ENCODE results near the gene CDC42BPA.

CDC42BPA gene

DNA sequence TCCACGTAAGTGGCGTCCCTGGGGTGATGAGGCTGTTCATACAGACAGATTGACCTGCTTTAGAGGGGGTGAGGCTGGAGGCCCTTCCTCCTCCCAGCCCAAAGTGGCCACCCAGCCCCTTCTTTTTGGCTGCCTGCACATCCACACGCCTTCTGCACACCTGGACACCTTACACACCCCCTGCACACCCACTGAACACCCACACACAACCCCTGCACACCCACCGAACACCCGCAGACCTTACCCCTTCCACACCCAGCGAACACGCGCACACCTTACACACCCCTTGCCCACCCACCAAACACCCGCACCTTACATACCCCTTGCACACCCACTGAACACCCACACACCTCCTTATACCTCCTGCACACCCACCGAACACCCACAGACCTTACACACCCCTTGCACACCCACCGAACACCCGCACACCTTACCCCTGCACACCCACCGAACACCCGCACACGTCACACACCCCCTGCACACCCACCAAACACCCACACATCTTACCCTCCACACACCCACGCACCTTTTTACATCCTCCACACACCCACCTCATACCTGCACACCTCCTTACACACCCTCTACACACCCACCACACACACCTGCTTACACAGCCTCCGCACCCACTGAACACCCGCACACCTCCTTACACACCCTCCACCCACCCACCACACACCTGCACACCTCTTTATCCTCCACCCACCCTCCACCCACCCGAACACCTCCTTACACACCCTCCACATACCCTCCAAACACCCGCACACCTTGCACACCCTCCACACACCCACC, 340.5 kb downstream of the CDC42BPA start:
- peak; percentile 59 for DNase-seq

DNA sequence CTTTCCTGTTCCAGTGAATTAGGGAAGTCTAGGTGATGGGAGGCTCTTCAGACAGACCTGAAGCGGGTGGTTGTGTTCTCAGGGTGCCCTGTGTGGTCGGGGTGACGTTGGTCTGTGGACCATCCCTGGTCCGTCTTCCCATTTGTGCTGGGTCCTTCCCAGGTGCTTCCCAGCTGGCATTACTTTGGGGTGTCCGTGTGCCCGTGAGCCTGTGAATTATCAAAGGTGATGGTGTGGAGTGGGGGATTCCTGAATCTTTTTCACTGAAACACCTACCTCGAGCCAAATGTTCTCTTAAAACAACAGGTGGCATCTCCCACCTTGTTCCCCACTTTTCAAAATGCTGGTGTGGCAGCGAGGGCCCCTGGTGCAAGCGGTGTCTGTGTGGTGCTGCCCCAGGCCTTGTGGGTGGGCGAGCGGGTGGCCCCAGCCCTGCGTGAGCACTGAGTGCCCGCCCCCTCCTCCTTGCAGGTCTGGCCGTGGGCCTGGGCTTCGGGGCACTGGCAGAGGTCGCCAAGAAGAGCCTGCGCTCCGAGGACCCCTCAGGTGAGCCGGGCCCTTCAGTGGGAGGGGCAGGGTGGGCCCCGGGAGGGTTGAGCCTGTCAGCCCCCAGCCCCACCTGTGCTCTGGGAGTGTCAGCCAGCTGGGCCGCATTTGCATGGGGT, 341.2 kb downstream of the CDC42BPA start:
- no peak for DNase-seq

GRCh38 chr1:226976276-226976977, 341.9 kb downstream of the CDC42BPA start:
- DNase-seq, result no peak

DNA sequence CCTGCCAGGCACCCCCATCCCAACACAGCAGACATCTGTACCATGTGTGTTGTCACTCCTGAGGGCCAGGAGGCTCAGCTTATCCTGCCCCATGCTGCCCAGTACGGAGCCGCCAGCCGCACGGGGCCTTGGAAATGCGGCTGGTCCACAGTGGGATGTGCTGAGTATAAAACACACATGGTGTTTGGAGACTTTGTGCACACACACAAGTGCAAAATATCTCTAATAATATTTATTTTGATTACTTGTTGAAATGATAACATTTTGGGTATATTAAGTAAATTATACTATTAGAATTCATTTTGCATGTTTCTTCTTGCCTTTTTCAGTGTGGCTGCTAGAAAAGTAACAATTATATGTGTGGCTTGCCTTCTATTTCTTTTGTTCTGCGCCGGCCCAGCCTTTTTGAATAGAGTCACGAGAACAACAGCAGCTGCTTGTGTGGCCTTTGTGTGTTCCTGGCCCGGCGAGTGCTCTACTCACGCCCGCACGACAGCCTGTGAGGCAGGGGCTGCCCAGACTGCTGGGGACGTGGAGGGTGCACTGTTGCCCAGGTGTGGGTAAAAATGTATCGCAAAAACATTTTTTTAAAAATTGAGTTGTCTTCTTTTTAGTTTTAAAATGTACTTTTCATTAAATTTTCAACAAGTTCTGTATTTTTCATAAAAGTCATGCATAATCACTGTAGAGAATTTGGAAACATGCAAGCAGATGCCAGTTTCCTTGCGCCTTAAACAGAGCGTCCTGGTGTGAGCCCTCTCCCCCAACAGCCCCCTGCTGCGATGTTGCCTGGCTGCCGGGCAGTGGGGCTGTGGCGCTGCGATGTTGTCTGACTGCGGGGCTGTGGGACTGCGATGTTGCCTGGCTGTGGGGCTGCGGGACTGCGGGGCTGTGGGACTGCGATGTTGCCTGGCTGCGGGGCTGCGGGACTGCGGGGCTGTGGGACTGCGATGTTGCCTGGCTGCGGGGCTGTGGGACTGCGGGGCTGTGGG, 342.7 kb downstream of the CDC42BPA start:
- DNase-seq, result no peak

DNA sequence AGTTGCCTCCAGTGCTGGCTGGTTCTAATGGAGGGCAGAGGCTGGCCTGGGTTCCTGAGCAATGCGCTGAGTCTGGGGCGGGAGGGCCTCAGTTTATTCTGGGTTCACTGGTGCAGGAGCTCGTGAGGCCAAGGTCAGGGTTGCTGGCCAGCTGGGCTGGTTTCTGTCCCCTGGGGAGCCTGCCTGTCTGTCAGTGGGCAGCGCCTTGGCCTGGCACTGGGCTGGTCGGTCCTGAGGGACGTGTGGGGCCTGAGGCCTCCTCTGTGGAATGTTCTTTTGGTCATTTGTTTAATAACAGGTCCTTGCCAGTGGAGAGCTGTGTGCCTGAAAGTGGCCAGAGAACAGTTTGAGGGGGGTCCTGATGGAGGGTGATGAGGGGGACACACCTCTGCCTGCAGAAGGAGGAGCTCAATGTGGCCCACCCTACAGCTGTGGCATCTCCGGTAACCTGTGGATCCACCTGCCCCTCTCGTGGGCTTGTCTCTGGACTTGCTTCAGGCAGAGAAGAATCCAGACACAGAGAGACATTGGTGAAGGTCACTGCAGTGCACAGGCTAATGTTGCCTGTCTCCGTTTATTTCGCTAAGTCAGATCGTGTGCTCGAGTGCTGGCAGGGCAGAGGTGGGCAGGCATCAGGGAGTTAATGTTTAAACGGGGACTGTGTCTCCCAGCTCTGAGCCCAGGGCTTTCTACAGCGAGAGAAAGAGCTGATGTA, 343.6 kb downstream of the CDC42BPA start:
- DNase-seq, result peak; percentile 49

- DNase-seq, result no peak
Measured at GRCh38 chr1:226973898-226974543, 344.3 kb downstream of the CDC42BPA start.

GRCh38 chr1:226973371-226973897, 344.9 kb downstream of the CDC42BPA start:
- no peak for DNase-seq

- peak; percentile 47 for DNase-seq
Measured at GRCh38 chr1:226972931-226973330, 345.4 kb downstream of the CDC42BPA start.

GRCh38 chr1:226971765-226972164, 346.5 kb downstream of the CDC42BPA start:
- DNase-seq, result no peak

- no peak for DNase-seq
Measured at GRCh38 chr1:226967665-226968064, 350.6 kb downstream of the CDC42BPA start.

DNA sequence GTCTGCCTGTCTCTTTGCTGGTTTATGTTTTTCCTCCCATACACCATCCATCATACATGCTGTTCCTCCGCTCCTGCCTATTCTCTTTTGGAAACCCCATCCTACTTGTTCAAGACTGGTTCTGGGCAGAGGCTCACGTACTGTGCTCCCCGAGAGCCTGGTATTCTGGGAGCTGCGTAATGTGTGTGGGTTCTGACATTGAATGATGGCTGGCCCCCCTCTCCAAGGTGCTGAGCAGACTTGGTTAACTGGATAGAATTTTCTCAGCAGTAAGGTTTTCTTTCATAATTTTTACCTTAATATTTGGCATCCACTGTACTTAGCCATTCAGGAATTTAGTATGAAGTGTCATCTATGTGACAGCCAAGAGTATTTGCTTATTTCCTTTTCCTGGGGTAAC, 351.6 kb downstream of the CDC42BPA start:
- no peak for DNase-seq

DNA sequence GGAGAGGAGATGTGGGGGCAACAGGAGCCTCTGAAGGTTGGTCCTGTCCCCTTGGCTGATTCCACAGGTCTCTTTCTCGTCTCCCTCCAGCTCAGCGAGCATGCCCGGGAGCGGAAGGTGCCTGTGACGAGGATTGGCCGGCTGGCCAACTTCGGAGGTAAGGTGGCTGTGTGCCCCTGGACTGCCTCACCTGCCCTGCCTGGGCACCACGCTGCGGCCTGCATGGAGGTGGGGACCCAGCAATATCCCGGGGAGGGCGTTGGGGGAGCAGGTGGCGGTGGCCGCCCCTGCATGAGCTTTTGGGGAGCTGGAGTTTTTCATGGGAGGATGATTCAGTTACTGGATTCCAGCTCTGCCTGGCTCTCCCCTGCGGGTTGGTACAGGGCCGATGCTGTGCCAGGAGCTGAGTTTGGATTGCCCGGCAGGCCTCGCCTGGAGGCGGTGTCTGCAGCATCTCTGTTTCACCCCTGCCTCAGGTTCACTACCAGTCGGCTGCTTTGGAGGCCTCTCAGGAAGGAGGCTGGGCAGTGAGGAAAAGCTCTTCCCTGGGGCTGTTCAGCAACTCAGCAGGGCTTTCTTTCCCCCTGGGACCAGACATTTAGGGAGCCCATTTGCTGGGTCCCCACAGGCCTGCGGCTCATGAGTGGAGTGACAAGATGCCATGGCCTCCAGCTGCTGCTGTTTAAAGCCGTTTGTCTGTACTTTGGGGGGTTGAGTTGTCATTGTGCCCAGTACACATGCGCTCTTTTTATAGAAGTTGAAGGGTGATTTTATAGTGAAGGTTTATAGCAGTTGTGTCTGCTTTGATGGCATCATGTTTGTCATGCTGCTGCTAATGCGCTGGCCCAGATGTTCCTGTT, 352.5 kb downstream of the CDC42BPA start:
- no peak for DNase-seq

GRCh38 chr1:226964611-226965486, 353.4 kb downstream of the CDC42BPA start:
- no peak for DNase-seq

- DNase-seq, result no peak
Measured at GRCh38 chr1:226964068-226964425, 354.2 kb downstream of the CDC42BPA start.

DNA sequence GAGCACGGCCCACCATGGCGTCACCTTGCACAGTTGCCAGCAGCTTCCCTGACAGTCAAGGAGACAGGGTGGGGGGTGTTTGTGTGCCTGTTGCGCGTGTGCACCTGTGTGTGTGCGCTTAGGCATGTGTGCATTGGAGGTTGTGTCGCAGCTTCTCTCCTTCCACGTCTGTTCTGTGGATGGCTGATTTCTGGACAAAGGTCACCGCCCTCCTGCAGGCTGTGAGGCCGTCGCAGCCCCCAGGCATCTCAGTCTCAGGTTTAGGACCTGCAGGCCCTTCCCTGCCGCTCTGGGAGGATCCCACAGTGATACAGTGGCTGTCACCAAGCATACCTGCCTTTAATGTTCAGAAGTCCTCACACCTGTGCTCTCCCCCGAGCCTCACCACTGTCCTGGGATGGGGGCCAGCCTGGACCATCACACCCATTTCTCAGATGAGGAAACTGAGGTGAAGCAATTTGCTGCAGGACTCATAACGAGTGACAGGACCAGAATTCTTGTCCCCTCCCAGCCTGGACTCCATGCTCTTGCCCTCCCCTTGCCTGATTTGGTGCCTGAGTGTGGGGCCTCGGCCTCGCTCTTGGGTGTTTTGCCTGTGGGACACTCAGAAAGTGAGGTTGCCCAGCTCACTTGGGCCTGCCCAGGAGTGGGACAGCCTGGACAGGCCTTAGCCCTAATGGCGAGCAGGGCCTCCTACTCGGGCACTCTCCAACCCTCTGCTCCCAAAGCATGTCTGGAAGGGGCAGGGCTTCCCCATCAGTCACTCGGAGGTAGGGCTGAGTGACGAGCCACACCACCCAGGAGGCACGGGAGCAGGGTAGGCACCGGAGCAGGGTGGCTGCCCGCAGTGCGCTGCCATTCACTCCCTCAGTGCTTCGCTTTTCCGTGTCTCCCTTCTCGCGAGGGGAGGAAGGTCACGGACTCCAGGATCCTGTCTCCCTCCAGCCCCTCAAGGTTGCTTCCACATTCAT, 355.6 kb downstream of the CDC42BPA start:
- no peak for DNase-seq

DNA sequence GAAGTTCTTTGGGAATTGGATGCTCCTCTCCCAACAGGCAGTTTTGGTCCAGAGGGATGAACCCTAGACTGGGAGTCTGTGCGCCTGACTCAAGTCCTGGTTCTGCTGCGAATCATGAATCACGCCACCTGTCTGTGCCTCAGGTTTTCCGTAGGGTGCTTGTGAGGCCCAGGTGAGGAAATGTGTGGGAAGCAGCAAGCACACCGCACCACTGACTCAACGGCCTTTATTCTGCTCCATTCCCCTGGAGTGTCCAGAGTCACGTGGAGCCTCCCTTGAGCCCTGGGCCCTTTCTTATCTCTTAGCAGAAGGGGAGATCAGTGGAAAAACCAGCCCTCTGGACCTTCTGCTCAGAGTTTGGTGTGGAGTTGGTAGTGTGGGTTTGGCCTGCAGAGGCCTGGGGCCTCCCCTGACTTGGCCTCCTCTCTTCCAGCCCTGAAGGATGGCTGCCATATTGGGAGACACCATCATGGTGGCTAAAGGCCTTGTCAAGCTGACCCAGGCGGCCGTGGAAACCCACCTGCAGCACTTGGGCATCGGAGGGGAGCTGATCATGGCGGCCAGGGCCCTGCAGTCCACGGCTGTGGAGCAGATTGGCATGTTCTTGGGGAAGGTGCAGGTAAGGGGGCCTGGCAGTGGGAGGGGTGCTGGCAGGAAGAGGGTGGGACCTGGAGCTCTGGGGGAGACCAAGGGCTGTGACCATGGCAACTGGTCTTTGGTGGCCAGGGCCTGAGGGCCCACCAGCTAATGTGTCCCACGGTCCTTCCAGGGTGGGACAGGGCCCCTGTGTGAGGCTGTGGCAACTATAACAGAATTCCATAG, 357.1 kb downstream of the CDC42BPA start:
- no peak for DNase-seq

- DNase-seq, result no peak
Measured at GRCh38 chr1:226960256-226960655, 358.0 kb downstream of the CDC42BPA start.

Measured in activated effector memory CD4-positive, alpha-beta T cell treated with anti-CD3 and anti-CD28 coated beads, Interleukin-2, amount 50 U/mL, for 16 hours (primary cell).